ENCODE data around the gene C1QTNF4.
A peak's percentile ranks its signal among the peaks of the same experiment; 100 is the strongest.

The C1QTNF4 gene

GRCh38 chr11:47609675-47610074 lies 15.5 kb upstream of the C1QTNF4 start:
- Mint-ChIP-seq H3K27me3 (no peaks in the 10 kb centered on the region), H3K27ac (peak overlapping the region; percentile 19), H3K36me3 (ENCODE audit: low read depth) (peaks cover 64% of the 10 kb centered on the region), H3K4me3 (no peak overlapping the region), H3K9me3 (no peaks in the 10 kb centered on the region), H3K4me1 (ENCODE audit: low read depth) (peaks cover 30% of the 10 kb centered on the region)
- intact Hi-C loops (cut with micrococcal nuclease), result loop anchor here (5.0 to 10.0 kb wide), 2 partner anchors 32 to 55 kb away; partner anchors contain the start of genes CELF1, KBTBD4 and NDUFS3

- Mint-ChIP-seq H3K9me3 (no peaks in the 10 kb centered on the region), H3K36me3 (ENCODE audit: low read depth) (peaks cover 53% of the 10 kb centered on the region), H3K4me3 (no peak overlapping the region), H3K27me3 (no peaks in the 10 kb centered on the region), H3K4me1 (ENCODE audit: low read depth) (peaks cover 23% of the 10 kb centered on the region), H3K27ac (no peak overlapping the region)
- intact Hi-C loops (cut with micrococcal nuclease), result no loop called here
These were observed 13.2 kb upstream of the C1QTNF4 start for GRCh38 chr11:47607380-47607779.

- Mint-ChIP-seq H3K9me3 (no peaks in the 10 kb centered on the region), H3K27me3 (no peaks in the 10 kb centered on the region), H3K27ac (no peak overlapping the region), H3K36me3 (ENCODE audit: low read depth) (peaks cover 53% of the 10 kb centered on the region), H3K4me1 (ENCODE audit: low read depth) (peaks cover 16% of the 10 kb centered on the region), H3K4me3 (no peak overlapping the region)
- intact Hi-C loops (cut with micrococcal nuclease), result no loop called here
These were observed 12.5 kb upstream of the C1QTNF4 start for GRCh38 chr11:47606731-47607130.

GRCh38 chr11:47605921-47606320 lies 11.7 kb upstream of the C1QTNF4 start:
- no peaks in the 10 kb centered on the region for H3K27me3 Mint-ChIP-seq
- no peak overlapping the region for H3K27ac Mint-ChIP-seq

GRCh38 chr11:47603295-47603694 lies 9.1 kb upstream of the C1QTNF4 start:
- no peaks in the 10 kb centered on the region for H3K27me3 Mint-ChIP-seq
- no peaks in the 10 kb centered on the region for H3K9me3 Mint-ChIP-seq
- no peak overlapping the region for H3K4me3 Mint-ChIP-seq
- intact Hi-C loops (cut with micrococcal nuclease), result no loop called here
- no peak overlapping the region for H3K27ac Mint-ChIP-seq
- peaks cover 30% of the 10 kb centered on the region for H3K36me3 Mint-ChIP-seq (ENCODE audit: low read depth)
- H3K4me1 Mint-ChIP-seq (ENCODE audit: low read depth), result no peaks in the 10 kb centered on the region

More at GRCh38 chr11:47605921-47606320, 11.7 kb upstream of the C1QTNF4 start:
- intact Hi-C loops (cut with micrococcal nuclease), result no loop called here
- Mint-ChIP-seq H3K9me3 (no peaks in the 10 kb centered on the region), H3K4me1 (ENCODE audit: low read depth) (peaks cover 9% of the 10 kb centered on the region), H3K36me3 (ENCODE audit: low read depth) (peaks cover 49% of the 10 kb centered on the region), H3K4me3 (no peak overlapping the region)

GRCh38 chr11:47599902-47600301 lies 5.7 kb upstream of the C1QTNF4 start:
- Mint-ChIP-seq H3K4me1 (ENCODE audit: low read depth) (no peaks in the 10 kb centered on the region), H3K27me3 (peaks cover 10% of the 10 kb centered on the region), H3K4me3 (no peak overlapping the region), H3K27ac (no peak overlapping the region), H3K9me3 (no peaks in the 10 kb centered on the region), H3K36me3 (ENCODE audit: low read depth) (no peaks in the 10 kb centered on the region)
- intact Hi-C loops (cut with micrococcal nuclease), result no loop called here

GRCh38 chr11:47595967-47596366 lies 1.8 kb upstream of the C1QTNF4 start:
- H3K4me3 Mint-ChIP-seq, result no peak overlapping the region
- intact Hi-C loops (cut with micrococcal nuclease), result no loop called here
- peaks cover 29% of the 10 kb centered on the region for H3K4me1 Mint-ChIP-seq (ENCODE audit: low read depth)

GRCh38 chr11:47595029-47595428 lies 818 bp upstream of the C1QTNF4 start:
- no peak overlapping the region for H3K4me3 Mint-ChIP-seq
- H3K9me3 Mint-ChIP-seq, result no peaks in the 10 kb centered on the region
- no peak overlapping the region for H3K27ac Mint-ChIP-seq
- intact Hi-C loops (cut with micrococcal nuclease), result no loop called here
- H3K4me1 Mint-ChIP-seq (ENCODE audit: low read depth), result peaks cover 29% of the 10 kb centered on the region
- peaks cover 1% of the 10 kb centered on the region for H3K36me3 Mint-ChIP-seq (ENCODE audit: low read depth)
- H3K27me3 Mint-ChIP-seq, result peaks cover 41% of the 10 kb centered on the region

More at GRCh38 chr11:47595967-47596366, 1.8 kb upstream of the C1QTNF4 start:
- Mint-ChIP-seq H3K27ac (no peak overlapping the region), H3K36me3 (ENCODE audit: low read depth) (no peaks in the 10 kb centered on the region), H3K9me3 (no peaks in the 10 kb centered on the region), H3K27me3 (peaks cover 41% of the 10 kb centered on the region)

GRCh38 chr11:47593492-47593933 lies 698 bp downstream of the C1QTNF4 start:
- no peak overlapping the region for H3K27ac Mint-ChIP-seq
- H3K36me3 Mint-ChIP-seq (ENCODE audit: low read depth), result peaks cover 6% of the 10 kb centered on the region
- H3K9me3 Mint-ChIP-seq, result no peaks in the 10 kb centered on the region
- peak overlapping the region; percentile 20 for H3K4me3 Mint-ChIP-seq
- H3K4me1 Mint-ChIP-seq (ENCODE audit: low read depth), result peaks cover 35% of the 10 kb centered on the region
- H3K27me3 Mint-ChIP-seq, result peaks cover 41% of the 10 kb centered on the region
- intact Hi-C loops (cut with micrococcal nuclease), result no loop called here

GRCh38 chr11:47592970-47593369 lies 1.2 kb downstream of the C1QTNF4 start:
- Mint-ChIP-seq H3K4me3 (no peak overlapping the region), H3K9me3 (no peaks in the 10 kb centered on the region), H3K27me3 (peaks cover 41% of the 10 kb centered on the region), H3K4me1 (ENCODE audit: low read depth) (peaks cover 41% of the 10 kb centered on the region), H3K36me3 (ENCODE audit: low read depth) (peaks cover 6% of the 10 kb centered on the region), H3K27ac (no peak overlapping the region)
- intact Hi-C loops (cut with micrococcal nuclease), result no loop called here

GRCh38 chr11:47592251-47592650 lies 2.0 kb downstream of the C1QTNF4 start:
- H3K36me3 Mint-ChIP-seq (ENCODE audit: low read depth), result peaks cover 6% of the 10 kb centered on the region
- peaks cover 41% of the 10 kb centered on the region for H3K27me3 Mint-ChIP-seq
- intact Hi-C loops (cut with micrococcal nuclease), result no loop called here
- H3K9me3 Mint-ChIP-seq, result no peaks in the 10 kb centered on the region
- peak overlapping the region; percentile 56 for H3K27ac Mint-ChIP-seq
- H3K4me3 Mint-ChIP-seq, result no peak overlapping the region
- H3K4me1 Mint-ChIP-seq (ENCODE audit: low read depth), result peaks cover 48% of the 10 kb centered on the region

- peaks cover 41% of the 10 kb centered on the region for H3K27me3 Mint-ChIP-seq
- intact Hi-C loops (cut with micrococcal nuclease), result no loop called here
- peaks cover 53% of the 10 kb centered on the region for H3K4me1 Mint-ChIP-seq (ENCODE audit: low read depth)
- peaks cover 6% of the 10 kb centered on the region for H3K36me3 Mint-ChIP-seq (ENCODE audit: low read depth)
- no peak overlapping the region for H3K4me3 Mint-ChIP-seq
- H3K9me3 Mint-ChIP-seq, result no peaks in the 10 kb centered on the region
- peak overlapping the region; percentile 56 for H3K27ac Mint-ChIP-seq
These were observed 2.4 kb downstream of the C1QTNF4 start for GRCh38 chr11:47591764-47592163.

GRCh38 chr11:47589977-47590861 lies 4.0 kb downstream of the C1QTNF4 start:
- peaks cover 57% of the 10 kb centered on the region for H3K4me1 Mint-ChIP-seq (ENCODE audit: low read depth)
- H3K9me3 Mint-ChIP-seq, result no peaks in the 10 kb centered on the region
- H3K27me3 Mint-ChIP-seq, result peaks cover 34% of the 10 kb centered on the region
- H3K27ac Mint-ChIP-seq, result no peak overlapping the region
- peaks cover 12% of the 10 kb centered on the region for H3K36me3 Mint-ChIP-seq (ENCODE audit: low read depth)
- H3K4me3 Mint-ChIP-seq, result no peak overlapping the region
- intact Hi-C loops (cut with micrococcal nuclease), result no loop called here

- Mint-ChIP-seq H3K27ac (no peak overlapping the region), H3K36me3 (ENCODE audit: low read depth) (peaks cover 18% of the 10 kb centered on the region), H3K9me3 (no peaks in the 10 kb centered on the region), H3K27me3 (peaks cover 28% of the 10 kb centered on the region), H3K4me1 (ENCODE audit: low read depth) (peaks cover 55% of the 10 kb centered on the region), H3K4me3 (no peak overlapping the region)
- intact Hi-C loops (cut with micrococcal nuclease), result no loop called here
These were observed 4.6 kb downstream of the C1QTNF4 start for GRCh38 chr11:47589584-47589976.
